OCI-LY1 (cell line): ENCODE data around the gene CASS4.

ENCODE experiments used
- H2AFZ ChIP-seq: fragments of 200-600 bp; sonication (generic), shearing (Covaris generic); 2 replicates; pipeline ENCODE4 v1.6.0; 2014; ENCODE audit warnings: antibody characterized with exemption, mild to moderate bottlenecking, low read length
- H3F3A ChIP-seq: fragments of 200-600 bp; sonication (generic), shearing (Covaris generic); 2 replicates; pipeline ENCODE4 v1.6.0; 2014; ENCODE audit warnings: mild to moderate bottlenecking, antibody characterized with exemption, low read length, moderate library complexity; ENCODE audit not compliant: insufficient read depth
- H3K27ac ChIP-seq: fragments of 200-600 bp; sonication (generic); 2 replicates; pipeline ENCODE4 v1.5.1; 2014; ENCODE audit warnings: low read length, mixed run types, mild to moderate bottlenecking, low read depth; ENCODE audit not compliant: poor library complexity, severe bottlenecking
- H3K27me3 ChIP-seq: fragments of 200-600 bp; sonication (generic); 2 replicates; pipeline ENCODE4 v1.6.0; 2014; ENCODE audit warnings: antibody characterized with exemption, mild to moderate bottlenecking, low read length, moderate library complexity; ENCODE audit not compliant: insufficient read depth
- H3K36me3 ChIP-seq: fragments of 200-600 bp; sonication (generic); 2 replicates; pipeline ENCODE4 v1.6.1; 2014; ENCODE audit warnings: mild to moderate bottlenecking, antibody characterized with exemption, low read length, moderate library complexity, mixed read lengths; ENCODE audit not compliant: insufficient read depth
- H3K4me1 ChIP-seq: fragments of 200-600 bp; sonication (generic); 2 replicates; pipeline ENCODE4 v1.5.1; 2014; ENCODE audit warnings: mild to moderate bottlenecking, low read length, moderate library complexity; ENCODE audit not compliant: insufficient read depth, severe bottlenecking
- H3K4me2 ChIP-seq: fragments of 200-600 bp; sonication (generic), shearing (Covaris generic); 2 replicates; pipeline ENCODE4 v1.6.1; 2014; ENCODE audit warnings: low read length
- H3K4me3 ChIP-seq: fragments of 200-600 bp; sonication (generic); 2 replicates; pipeline ENCODE4 v1.5.1; 2014; ENCODE audit warnings: low read length, low read depth, mild to moderate bottlenecking, mixed read lengths; ENCODE audit not compliant: poor library complexity, severe bottlenecking
- H3K79me2 ChIP-seq: fragments of 200-600 bp; shearing (Covaris generic); 2 replicates; pipeline ENCODE4 v1.6.1; 2016; ENCODE audit warnings: mixed run types, low read length, mixed read lengths; ENCODE audit not compliant: insufficient read depth
- H3K9ac ChIP-seq: fragments of 200-600 bp; sonication (generic), shearing (Covaris generic); 2 replicates; pipeline ENCODE4 v1.6.1; 2014; ENCODE audit warnings: mild to moderate bottlenecking, low read length, mixed read lengths
- H3K9me2 ChIP-seq: fragments of 200-600 bp; sonication (generic), shearing (Covaris generic); 2 replicates; pipeline ENCODE4 v1.6.1; 2014; ENCODE audit warnings: low read depth, mild to moderate bottlenecking, low read length, mixed read lengths
- H3K9me3 ChIP-seq: fragments of 200-600 bp; shearing (Covaris generic); 2 replicates; pipeline ENCODE4 v1.6.1; 2014; ENCODE audit warnings: low read length, mixed read lengths
- H4K20me1 ChIP-seq: fragments of 200-600 bp; sonication (generic), shearing (Covaris generic); 2 replicates; pipeline ENCODE4 v1.6.0; 2016; ENCODE audit warnings: mild to moderate bottlenecking, low read length; ENCODE audit not compliant: insufficient read depth
- EZH2 ChIP-seq: fragments of 200-600 bp; sonication (generic), shearing (Covaris generic); IDR thresholded peaks from 2 replicates; pipeline ENCODE4 v1.8.0; 2017; ENCODE audit warnings: borderline replicate concordance, mixed run types, mild to moderate bottlenecking, antibody characterized with exemption, low read length, moderate library complexity, mixed read lengths
- TF ChIP-seq, protein P1 (sequence below): fragments of 200-600 bp; sonication (generic), shearing (Covaris generic); IDR thresholded peaks from 2 replicates; pipeline ENCODE4 v1.5.1; 2017; ENCODE audit warnings: mild to moderate bottlenecking, antibody characterized with exemption, low read length, moderate library complexity, mixed read lengths

The CASS4 gene

DNA sequence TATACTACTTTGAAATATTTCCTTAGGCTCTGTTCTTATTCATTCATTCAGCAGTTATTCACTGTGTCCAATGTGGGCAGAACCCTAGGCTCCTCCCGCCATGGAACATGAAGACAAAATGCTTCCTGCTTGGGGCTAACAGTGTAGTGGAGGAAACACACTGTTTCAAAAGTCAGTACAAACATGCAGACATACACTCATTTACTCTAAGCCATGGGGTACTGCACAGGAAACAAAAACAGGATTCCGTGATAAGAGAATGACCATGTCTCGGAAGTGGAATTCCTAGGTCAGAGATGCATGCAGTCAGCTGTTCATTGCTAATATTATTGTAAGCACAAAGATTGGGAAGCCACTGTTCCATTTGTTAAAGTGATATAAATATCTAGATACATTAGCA is 94.0 kb downstream of the CASS4 start:
- H3K9me2 ChIP-seq, result no peaks in the 10 kb centered on the region
- H3K9me3 ChIP-seq, result no peaks in the 10 kb centered on the region
- H3K4me2 ChIP-seq, result no peak overlapping the region
- H3K79me2 ChIP-seq, result no peaks in the 10 kb centered on the region
- no peaks in the 10 kb centered on the region for H4K20me1 ChIP-seq
- H3K4me3 ChIP-seq, result no peak overlapping the region
- no peak overlapping the region for H2AFZ ChIP-seq
- no peak overlapping the region for H3K9ac ChIP-seq
- H3F3A ChIP-seq, result no peaks in the 10 kb centered on the region
- H3K27ac ChIP-seq, result no peak overlapping the region
- no peaks in the 10 kb centered on the region for H3K27me3 ChIP-seq
- H3K36me3 ChIP-seq, result peaks cover 8% of the 10 kb centered on the region; the same call in 1 of the 2 replicates
- no peak for TF ChIP-seq EZH2
- TF ChIP-seq, protein P1, sequence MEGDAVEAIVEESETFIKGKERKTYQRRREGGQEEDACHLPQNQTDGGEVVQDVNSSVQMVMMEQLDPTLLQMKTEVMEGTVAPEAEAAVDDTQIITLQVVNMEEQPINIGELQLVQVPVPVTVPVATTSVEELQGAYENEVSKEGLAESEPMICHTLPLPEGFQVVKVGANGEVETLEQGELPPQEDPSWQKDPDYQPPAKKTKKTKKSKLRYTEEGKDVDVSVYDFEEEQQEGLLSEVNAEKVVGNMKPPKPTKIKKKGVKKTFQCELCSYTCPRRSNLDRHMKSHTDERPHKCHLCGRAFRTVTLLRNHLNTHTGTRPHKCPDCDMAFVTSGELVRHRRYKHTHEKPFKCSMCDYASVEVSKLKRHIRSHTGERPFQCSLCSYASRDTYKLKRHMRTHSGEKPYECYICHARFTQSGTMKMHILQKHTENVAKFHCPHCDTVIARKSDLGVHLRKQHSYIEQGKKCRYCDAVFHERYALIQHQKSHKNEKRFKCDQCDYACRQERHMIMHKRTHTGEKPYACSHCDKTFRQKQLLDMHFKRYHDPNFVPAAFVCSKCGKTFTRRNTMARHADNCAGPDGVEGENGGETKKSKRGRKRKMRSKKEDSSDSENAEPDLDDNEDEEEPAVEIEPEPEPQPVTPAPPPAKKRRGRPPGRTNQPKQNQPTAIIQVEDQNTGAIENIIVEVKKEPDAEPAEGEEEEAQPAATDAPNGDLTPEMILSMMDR, result no peak
- H3K4me1 ChIP-seq, result no peaks in the 10 kb centered on the region
